HG03342 (cell line): ENCODE results near the gene CD96.
"Not testable (repeated sequence)": the region's sequence is repeated elsewhere in the genome, so short reads cannot be mapped to it uniquely, and the experiment has no call there.

ENCODE experiments used
- ATAC-seq: cut with Tn5 transposase; IDR thresholded peaks from one replicate; pipeline ENCODE4 v1.9.1; 2021; ENCODE audit warnings: mild to moderate bottlenecking, moderate library complexity; ENCODE audit not compliant: unreplicated experiment

Gene CD96

GRCh38 chr3:111617912-111618601 is 76.1 kb downstream of the CD96 start:
- no peak for ATAC-seq

- ATAC-seq: no peak
Observed at GRCh38 chr3:111618945-111619344, 76.9 kb downstream of the CD96 start.

GRCh38 chr3:111619833-111620232 is 77.8 kb downstream of the CD96 start:
- no peak for ATAC-seq

GRCh38 chr3:111621535-111621934 is 79.5 kb downstream of the CD96 start:
- ATAC-seq: no peak

- ATAC-seq: no peak
Observed at GRCh38 chr3:111627092-111627491, 85.1 kb downstream of the CD96 start.

GRCh38 chr3:111629018-111629417 is 87.0 kb downstream of the CD96 start:
- ATAC-seq: not testable (repeated sequence)

GRCh38 chr3:111630638-111631037 is 88.6 kb downstream of the CD96 start:
- not testable (repeated sequence) for ATAC-seq

GRCh38 chr3:111635403-111635802 is 93.4 kb downstream of the CD96 start:
- no peak for ATAC-seq

- no peak for ATAC-seq
Observed at GRCh38 chr3:111636366-111636885, 94.4 kb downstream of the CD96 start.

GRCh38 chr3:111639316-111639715 is 97.3 kb downstream of the CD96 start:
- ATAC-seq: no peak

- no peak for ATAC-seq
Observed at GRCh38 chr3:111648991-111649579, 107.1 kb downstream of the CD96 start.

- no peak for ATAC-seq
Observed at GRCh38 chr3:111650378-111651275, 108.6 kb downstream of the CD96 start.

- ATAC-seq: no peak
Observed at GRCh38 chr3:111652492-111653180, 110.6 kb downstream of the CD96 start.

- ATAC-seq: no peak
Observed at GRCh38 chr3:111653766-111654165, 111.8 kb downstream of the CD96 start.

- ATAC-seq: no peak
Observed at GRCh38 chr3:111662012-111662411, 120.0 kb downstream of the CD96 start.

- ATAC-seq: no peak
Observed at GRCh38 chr3:111662907-111663306, 120.9 kb downstream of the CD96 start.

- no peak for ATAC-seq
Observed at GRCh38 chr3:111666041-111666735, 124.2 kb downstream of the CD96 start.

GRCh38 chr3:111667170-111667569 is 125.2 kb downstream of the CD96 start:
- no peak for ATAC-seq

- peak; percentile 98 for ATAC-seq
Observed at GRCh38 chr3:111667621-111668239, 125.7 kb downstream of the CD96 start.

GRCh38 chr3:111668326-111668725 is 126.3 kb downstream of the CD96 start:
- ATAC-seq: no peak
